K562 (cell line): ENCODE results near the gene MLF1. TPM values are rescaled to one million over a fixed set of nuclear protein-coding genes. Genes with fewer than 3 reads are reported as not detected.
A peak's percentile ranks its signal among the peaks of the same experiment; 100 is the strongest.

Experiments used
- ATAC-seq: fragments of 200-7000 bp; cut with Tn5 transposase; 3 replicates; pipeline ENCODE4 v1.9.1; 2020; ENCODE audit warnings: moderate library complexity
- BruUV-seq: library from RNA; stranded (reverse); fragments of 400-500 nt; replicated peaks from 2 replicates; lab custom pipeline; 2021; lab: Mats Ljungman, UMichigan
- CTCF ChIA-PET: fragments of 300-600 bp; formaldehyde crosslinking; extraction: SDS; loops from one replicate; lab custom pipeline; 2021; ENCODE audit warnings: low intra/inter-chr PET ratio; lab: Yijun Ruan, JAX
- POLR2A ChIA-PET: fragments of 300-600, 350-650 bp; sonication (Branson Sonifier 250); formaldehyde crosslinking; extraction: SDS; loops from one replicate; lab custom pipeline; 2021; ENCODE audit warnings: antibody characterized with exemption, inconsistent platforms; lab: Yijun Ruan, JAX
- DNase-seq, 4 experiments: peaks; one replicate each; pipeline versions ENCODE4 v3.0.0 to v3.0.0-alpha.2; 2011 to 2018; ENCODE audit warnings: low spot score in 3 of 4, mixed read lengths in 3 of 4; ENCODE audit errors: extremely low read depth in 1 of 4
- FAIRE-seq: peaks from 2 replicates; lab custom pipeline; 2011; peaks lifted over from hg19 to GRCh38; lab: Jason Lieb, UNC
- H2AFZ ChIP-seq: 2 replicates; pipeline ENCODE4 v1.6.0; 2011; ENCODE audit warnings: low read depth, low read length, control low read depth, inconsistent platforms
- H3K27ac ChIP-seq: fragments of 200-600 bp; 3 replicates; pipeline ENCODE4 v1.8.0; 2011; ENCODE audit warnings: low read depth, mild to moderate bottlenecking, control low read depth, inconsistent platforms, low read length, moderate library complexity, mixed read lengths; ENCODE audit errors: extremely low read depth
- H3K27me3 ChIP-seq, 2 experiments: fragments of 300-600 bp in 1 of 2; 2 replicates in 1 of 2; 3 replicates in 1 of 2; pipeline versions ENCODE4 v1.6.0 to v1.8.0; 2011; ENCODE audit warnings: inconsistent platforms in 2 of 2, low read length in 2 of 2, mild to moderate bottlenecking in 1 of 2, mixed read lengths in 1 of 2, moderate library complexity in 1 of 2; ENCODE audit not compliant: control insufficient read depth in 2 of 2, insufficient read depth in 2 of 2
- H3K36me3 ChIP-seq: fragments of 300-600 bp; 3 replicates; pipeline ENCODE4 v1.8.0; 2011; ENCODE audit warnings: mild to moderate bottlenecking, low read length, inconsistent platforms; ENCODE audit not compliant: control insufficient read depth, insufficient read depth
- H3K4me1 ChIP-seq, 2 experiments: fragments of 200-600 bp in 1 of 2; replicated peaks in 1 of 2; 2 replicates in 1 of 2; 3 replicates in 1 of 2; pipeline versions ENCODE4 v1.5.1 to v1.8.0; 2011; ENCODE audit warnings: inconsistent platforms in 2 of 2, low read length in 2 of 2, mild to moderate bottlenecking in 1 of 2, mixed read lengths in 1 of 2, moderate library complexity in 1 of 2; ENCODE audit not compliant: control insufficient read depth in 2 of 2, insufficient read depth in 2 of 2
- H3K4me2 ChIP-seq: 2 replicates; pipeline ENCODE4 v1.6.1; 2011; ENCODE audit warnings: low read length, control low read depth, inconsistent platforms, mixed read lengths; ENCODE audit not compliant: insufficient read depth
- H3K4me3 ChIP-seq: fragments of 200-600 bp; sonication (generic), shearing (Covaris generic); 2 replicates; pipeline ENCODE4 v1.5.1; 2016; ENCODE audit warnings: control low read depth, inconsistent platforms
- H3K79me2 ChIP-seq: fragments of 200-600 bp; 3 replicates; pipeline ENCODE4 v1.8.0; 2011; ENCODE audit warnings: low read length, inconsistent platforms; ENCODE audit not compliant: control insufficient read depth, insufficient read depth
- H3K9ac ChIP-seq, 2 experiments: 2 replicates each; pipeline versions ENCODE4 v1.6.0 to v1.6.1; 2011; ENCODE audit warnings: low read depth in 2 of 2, low read length in 2 of 2, control low read depth in 1 of 2, inconsistent platforms in 1 of 2, mild to moderate bottlenecking in 1 of 2, mixed read lengths in 1 of 2; ENCODE audit not compliant: insufficient read depth in 1 of 2
- H3K9me1 ChIP-seq: one replicate; pipeline ENCODE4 v1.6.0; 2011; ENCODE audit warnings: inconsistent platforms, mild to moderate bottlenecking, low read length, moderate library complexity; ENCODE audit not compliant: control insufficient read depth, insufficient read depth
- H3K9me3 ChIP-seq: replicated peaks from 2 replicates; pipeline ENCODE4 v1.5.1; 2011; ENCODE audit warnings: low read depth, low read length, inconsistent platforms; ENCODE audit not compliant: control insufficient read depth, insufficient read depth
- H4K20me1 ChIP-seq: replicated peaks from 2 replicates; pipeline ENCODE4 v1.6.1; 2011; ENCODE audit warnings: low read length, inconsistent platforms, mixed read lengths; ENCODE audit not compliant: control insufficient read depth, insufficient read depth
- ARID1B ChIP-seq: fragments of 450-650 bp; IDR thresholded peaks from 2 replicates; pipeline ENCODE4 v1.6.1; 2016; ENCODE audit warnings: antibody characterized with exemption, mild to moderate bottlenecking, inconsistent platforms
- CBFA2T3 ChIP-seq: fragments of 450-650 bp; IDR thresholded peaks from 2 replicates; pipeline ENCODE4 v1.6.1; 2017
- CBX3 ChIP-seq, 2 experiments: IDR thresholded peaks; 1 replicate in 1 of 2; 2 replicates in 1 of 2; pipeline ENCODE4 v1.6.1; 2012; ENCODE audit warnings: inconsistent platforms in 2 of 2, low read length in 2 of 2, borderline replicate concordance in 1 of 2, control low read depth in 1 of 2
- ESRRB ChIP-seq: fragments of 250-450 bp; sonication (Bioruptor Pico); IDR thresholded peaks from 2 replicates; pipeline ENCODE4 v1.5.0; 2020; ENCODE audit warnings: mild to moderate bottlenecking, moderate library complexity, borderline replicate concordance
- HCFC1 ChIP-seq: IDR thresholded peaks from 2 replicates; pipeline ENCODE4 v1.6.1; 2012; ENCODE audit warnings: low read depth, low read length, improper control_type of control experiment
- KAT7 ChIP-seq: sonication (generic); formaldehyde crosslinking; IDR thresholded peaks from 2 replicates; pipeline ENCODE4 v1.8.0; 2022; ENCODE audit warnings: missing genetic modification reagents, mild to moderate bottlenecking, borderline replicate concordance
- NONO ChIP-seq, 2 experiments: fragments of 200-400 bp in 1 of 2; fragments of 450-650 bp in 1 of 2; formaldehyde crosslinking in 1 of 2; IDR thresholded peaks; 2 replicates each; pipeline ENCODE4 v1.6.1; 2017; ENCODE audit warnings: low read depth in 2 of 2, mild to moderate bottlenecking in 2 of 2, moderate library complexity in 2 of 2, low read length in 1 of 2
- NR2C1 ChIP-seq, 2 experiments: fragments of 450-650 bp; IDR thresholded peaks; 2 replicates each; pipeline ENCODE4 v1.6.1; 2017; ENCODE audit warnings: mild to moderate bottlenecking in 2 of 2, antibody characterized with exemption in 1 of 2, inconsistent platforms in 1 of 2, missing compliant biosample characterization in 1 of 2, missing genetic modification characterization in 1 of 2
- NR4A1 ChIP-seq, 2 experiments: fragments of 250-450 bp in 1 of 2; fragments of 450-650 bp in 1 of 2; sonication (Bioruptor Pico) in 1 of 2; IDR thresholded peaks; 2 replicates each; pipeline versions ENCODE4 v1.4.0 to v1.6.1; 2016 to 2020; ENCODE audit warnings: mild to moderate bottlenecking in 2 of 2, missing compliant biosample characterization in 1 of 2, missing genetic modification characterization in 1 of 2, moderate library complexity in 1 of 2
- PHF21A ChIP-seq: fragments of 450-650 bp; IDR thresholded peaks from 2 replicates; pipeline ENCODE4 v1.6.1; 2017; ENCODE audit warnings: low read depth, borderline replicate concordance
- PHF8 ChIP-seq: fragments of 200-600 bp; sonication (generic); IDR thresholded peaks from 2 replicates; pipeline ENCODE4 v1.6.1; 2012; ENCODE audit warnings: mixed run types, mild to moderate bottlenecking, inconsistent platforms, low read length, moderate library complexity, borderline replicate concordance
- PML ChIP-seq: IDR thresholded peaks from 2 replicates; pipeline ENCODE4 v1.6.1; 2012; ENCODE audit warnings: low read length, inconsistent platforms
- POLR2H ChIP-seq: IDR thresholded peaks from 2 replicates; pipeline ENCODE4 v1.6.1; 2016; ENCODE audit warnings: missing genetic modification characterization, low read depth, mild to moderate bottlenecking, control low read depth, missing compliant biosample characterization, moderate library complexity
- PURB ChIP-seq: sonication (generic); formaldehyde crosslinking; IDR thresholded peaks from 2 replicates; pipeline ENCODE4 v1.9.0; 2021; ENCODE audit warnings: low read depth, mild to moderate bottlenecking, missing genetic modification reagents
- RFX1 ChIP-seq: fragments of 450-650 bp; IDR thresholded peaks from 2 replicates; pipeline ENCODE4 v1.6.1; 2016; ENCODE audit warnings: mild to moderate bottlenecking, moderate library complexity
- RFX7 ChIP-seq: fragments of 250-450 bp; sonication (Bioruptor Pico); IDR thresholded peaks from 2 replicates; pipeline ENCODE4 v1.5.1; 2021; ENCODE audit warnings: mild to moderate bottlenecking
- SOX6 ChIP-seq: fragments of 450-650 bp; IDR thresholded peaks from 2 replicates; pipeline ENCODE4 v1.6.1; 2014; ENCODE audit warnings: mild to moderate bottlenecking
- ZBTB8A ChIP-seq: fragments of 450-650 bp; IDR thresholded peaks from 2 replicates; pipeline ENCODE4 v1.6.1; 2018; ENCODE audit warnings: mild to moderate bottlenecking, moderate library complexity; ENCODE audit not compliant: partially characterized antibody
- WGBS: fragments of 100-300 bp; shearing (Covaris generic); methylation state at CpG from one replicate; pipeline ENCODE4 v1.1.6; 2016; ENCODE audit warnings: low coverage, mixed read lengths; ENCODE audit not compliant: insufficient coverage; ENCODE audit errors: missing lambda C conversion rate; 5-methylcytosine and 5-hydroxymethylcytosine counted together
- in situ Hi-C: fragments of 300-500 bp; cut with MboI; formaldehyde crosslinking; loops from 4 replicates; pipeline ENCODE4 v1.15.0; 2018; ENCODE audit warnings: inconsistent platforms, mixed read lengths
- intact Hi-C: fragments of 100-400 bp; cut with micrococcal nuclease; formaldehyde crosslinking; loops from 2 replicates; pipeline ENCODE4 v1.14.2; 2022
- polyA plus RNA-seq, 8 experiments: library from polyadenylated mRNA; depleted of rRNA in 4 of 8; stranded (reverse) in 5 of 8; unstranded in 3 of 8; fragments of >200 nt; fragmentation: Nextera tagmentation in 2 of 8; fragmentation: Illumina TruSeq in 1 of 8; extraction: Ambion mirVana in 2 of 8; extraction: Trizol in 1 of 8; gene quantifications; 2 replicates each; pipeline versions ENCODE4 v1.2.1 to v1.2.3, GENCODE V29; 2011 to 2014; ENCODE audit warnings: inconsistent platforms in 1 of 8, missing spikeins in 1 of 8
- total RNA-seq, 7 experiments: library from RNA; depleted of rRNA in 6 of 7; stranded (reverse); fragments of >200 nt in 6 of 7; fragmentation: Illumina TruSeq in 2 of 7; extraction: Trizol in 2 of 7; gene quantifications; 2 replicates each; pipeline versions ENCODE4 v1.2.1 to v1.2.3, GENCODE V29; 2011 to 2021; ENCODE audit warnings: low replicate concordance in 1 of 7
- TF ChIP-seq, protein P1 (sequence below): fragments of 250-450 bp; sonication (Bioruptor Pico); IDR thresholded peaks from 2 replicates; pipeline ENCODE4 v1.8.0; 2021; ENCODE audit warnings: mild to moderate bottlenecking, moderate library complexity
- TF ChIP-seq, protein P2 (sequence below): fragments of 450-650 bp; conservative IDR thresholded peaks from 2 replicates; pipeline ENCODE4 v1.6.1; 2016; ENCODE audit warnings: missing genetic modification characterization, low read depth, mild to moderate bottlenecking, missing compliant biosample characterization, moderate library complexity

Gene MLF1
- total and polyA plus RNA-seq, 9 of the 15 experiments (the other 6 are each of a cell fraction or from before 2014, with no cell fraction given), result 20.4 to 71.0 (median 27.1) TPM

DNA sequence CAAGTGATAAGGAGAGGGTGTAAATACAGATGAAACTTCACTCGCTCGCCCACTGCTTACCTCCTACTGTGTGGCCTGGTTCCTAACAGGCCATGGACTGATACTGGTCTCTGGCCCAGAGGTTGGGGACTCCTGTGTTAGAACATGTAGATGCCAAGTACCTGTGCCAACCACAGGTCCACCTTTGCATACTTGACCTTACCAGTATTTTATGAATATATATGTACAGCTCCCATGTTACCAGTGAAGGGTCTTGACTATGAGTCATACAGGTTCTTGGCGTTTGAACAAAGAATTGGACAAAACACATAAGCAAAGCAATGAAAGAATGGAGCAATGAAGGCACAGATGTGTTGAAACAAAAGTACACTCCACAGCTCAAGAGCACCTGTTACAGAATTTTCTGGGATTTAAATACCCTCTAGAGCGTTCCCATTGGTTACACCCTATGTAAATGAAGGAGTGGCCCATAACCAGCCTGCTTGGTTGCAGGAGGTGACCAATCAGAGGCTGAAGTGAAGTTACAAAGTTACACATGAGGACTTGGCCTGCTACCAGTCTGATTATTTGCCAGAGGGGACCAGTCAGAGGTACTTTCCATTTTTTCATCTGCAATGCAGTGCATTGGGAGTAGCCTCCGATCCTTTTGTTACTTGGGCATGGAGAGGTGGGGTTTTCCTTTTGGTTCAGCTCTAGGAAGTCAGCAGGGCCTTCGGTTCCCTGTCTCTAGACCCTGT lies 71.6 kb downstream of the MLF1 start:
- peak overlapping the region; percentile 78 for H2AFZ ChIP-seq
- no peaks in the 10 kb centered on the region for H3K9me3 ChIP-seq
- peaks cover 34% of the 10 kb centered on the region for H3K79me2 ChIP-seq
- H3K27me3 ChIP-seq, result no peaks in the 10 kb centered on the region
- peaks cover 9 to 16% of the 10 kb centered on the region in 2 experiments; a peak in 4 of 5 replicates for H3K4me1 ChIP-seq
- ChIA-PET POLR2A (interaction anchor here (0.6 to 1.4 kb wide), 3 partner anchors 12 to 714 kb away, joined by 3 to 4 read pairs (median 3); no protein-coding TSS in a partner anchor), CTCF (no interaction called here)
- H4K20me1 ChIP-seq, result no peaks in the 10 kb centered on the region; the same call in 1 of the 2 replicates
- peak overlapping the region; percentile 29; the same call in 1 of the 2 replicates for H3K4me2 ChIP-seq
- H3K4me3 ChIP-seq, result no peak overlapping the region
- FAIRE-seq, result no peak
- in situ Hi-C loops (no loop called here), intact Hi-C loops (loop anchor here (10.0 kb wide), 1 partner anchor 68 kb away; the partner anchor contains the start of gene MLF1)
- H3K9me1 ChIP-seq, result no peaks in the 10 kb centered on the region
- 40% methylated on average over 5 of the region's 6 CpGs for WGBS
- peak in 2 of 4 experiments; percentile 8 to 27 for DNase-seq
- H3K27ac ChIP-seq, result peak overlapping the region; percentile 41
- H3K36me3 ChIP-seq, result peaks cover 21% of the 10 kb centered on the region
- H3K9ac ChIP-seq, result no peak overlapping the region
- peak; percentile 8 for ATAC-seq
- no TSS peak for BruUV-seq
- no peak for TF ChIP-seq SOX6
- no peak for TF ChIP-seq NR4A1 (CRISPR knock-in tag; IDR thresholded peaks at IDR 0.05)
- TF ChIP-seq NR4A1 (tag; IDR thresholded peaks at IDR 0.05), result no peak
- TF ChIP-seq ESRRB (CRISPR knock-in tag), result no peak
- 0 out of 2 replicates have a peak, but pooled peaks have one; percentile 5 for TF ChIP-seq NR2C1 (IDR thresholded peaks at IDR 0.05)
- no peak for TF ChIP-seq NR2C1 (tag; IDR thresholded peaks at IDR 0.05)
- TF ChIP-seq NONO (IDR thresholded peaks at IDR 0.05; ENCODE audit: low read depth in 2 of 2, low read length in 1 of 2), result no peak
- no peak for TF ChIP-seq ZBTB8A
- TF ChIP-seq, protein P1, sequence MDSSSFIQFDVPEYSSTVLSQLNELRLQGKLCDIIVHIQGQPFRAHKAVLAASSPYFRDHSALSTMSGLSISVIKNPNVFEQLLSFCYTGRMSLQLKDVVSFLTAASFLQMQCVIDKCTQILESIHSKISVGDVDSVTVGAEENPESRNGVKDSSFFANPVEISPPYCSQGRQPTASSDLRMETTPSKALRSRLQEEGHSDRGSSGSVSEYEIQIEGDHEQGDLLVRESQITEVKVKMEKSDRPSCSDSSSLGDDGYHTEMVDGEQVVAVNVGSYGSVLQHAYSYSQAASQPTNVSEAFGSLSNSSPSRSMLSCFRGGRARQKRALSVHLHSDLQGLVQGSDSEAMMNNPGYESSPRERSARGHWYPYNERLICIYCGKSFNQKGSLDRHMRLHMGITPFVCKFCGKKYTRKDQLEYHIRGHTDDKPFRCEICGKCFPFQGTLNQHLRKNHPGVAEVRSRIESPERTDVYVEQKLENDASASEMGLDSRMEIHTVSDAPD (CRISPR knock-in tag), result no peak
- TF ChIP-seq PML, result 0 out of 2 replicates have a peak, but pooled peaks have one; percentile 2
- no peak for TF ChIP-seq PHF8
- TF ChIP-seq PURB, result no peak
- peak; percentile 17; the same call in 1 of the 2 replicates for TF ChIP-seq RFX1
- TF ChIP-seq CBX3 (IDR thresholded peaks at IDR 0.05; ENCODE audit: borderline replicate concordance in 1 of 2, low read length in 2 of 2), result no peak
- TF ChIP-seq KAT7 (CRISPR knock-in tag), result no peak
- TF ChIP-seq ARID1B, result no peak
- TF ChIP-seq PHF21A, result no peak
- TF ChIP-seq HCFC1, result no peak
- no peak for TF ChIP-seq POLR2H (tag)
- peak; percentile 2; the same call in 1 of the 2 replicates for TF ChIP-seq CBFA2T3
- TF ChIP-seq RFX7 (CRISPR knock-in tag), result no peak
- TF ChIP-seq, protein P2, sequence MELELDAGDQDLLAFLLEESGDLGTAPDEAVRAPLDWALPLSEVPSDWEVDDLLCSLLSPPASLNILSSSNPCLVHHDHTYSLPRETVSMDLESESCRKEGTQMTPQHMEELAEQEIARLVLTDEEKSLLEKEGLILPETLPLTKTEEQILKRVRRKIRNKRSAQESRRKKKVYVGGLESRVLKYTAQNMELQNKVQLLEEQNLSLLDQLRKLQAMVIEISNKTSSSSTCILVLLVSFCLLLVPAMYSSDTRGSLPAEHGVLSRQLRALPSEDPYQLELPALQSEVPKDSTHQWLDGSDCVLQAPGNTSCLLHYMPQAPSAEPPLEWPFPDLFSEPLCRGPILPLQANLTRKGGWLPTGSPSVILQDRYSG (tag), result no peak
